ENCODE results near the gene NLRC4. TPM values are rescaled to one million over a fixed set of nuclear protein-coding genes. Genes with fewer than 3 reads are reported as not detected.

NLRC4 gene
- total and polyA plus RNA-seq, 2 donors (not counting 3 experiments of a cell fraction or from before 2014, with no cell fraction given): not detected

- intact Hi-C loops (cut with micrococcal nuclease): no loop called here
- Histone ChIP-seq H3K36me3 (ENCODE audit: control insufficient read depth in 2 of 2, extremely low read depth in 1 of 2, insufficient read depth in 2 of 2, low read length in 2 of 2) (no peaks in the 10 kb centered on the region), H3K27me3 (ENCODE audit: control insufficient read depth in 2 of 2, insufficient read depth in 2 of 2, low read length in 2 of 2) (no peaks in the 10 kb centered on the region), H4K20me1 (replicated peaks; ENCODE audit: control insufficient read depth, extremely low read depth, insufficient read depth, low read length) (no peaks in the 10 kb centered on the region), H3K9me3 (replicated peaks; ENCODE audit: control insufficient read depth, insufficient read depth, low read length) (no peaks in the 10 kb centered on the region), H3K4me1 (ENCODE audit: control insufficient read depth, extremely low read depth, insufficient read depth, low read length) (no peaks in the 10 kb centered on the region), H3K9ac (replicated peaks; ENCODE audit: extremely low read depth, insufficient read depth, low read length) (no peak overlapping the region), H3K79me2 (ENCODE audit: control insufficient read depth, insufficient read depth, low read length) (no peaks in the 10 kb centered on the region), H3K4me3 (replicated peaks in 1 of 3; ENCODE audit: insufficient read depth in 1 of 3, low read depth in 1 of 3, low read length in 3 of 3) (no peak overlapping the region), H3K4me2 (ENCODE audit: insufficient read depth, low read length) (no peak overlapping the region), H3K27ac (ENCODE audit: insufficient read depth, low read depth, low read length) (no peak overlapping the region), H2AFZ (ENCODE audit: low read depth, low read length) (no peak overlapping the region), H3K9me1 (replicated peaks; ENCODE audit: control insufficient read depth, extremely low read depth, insufficient read depth, low read length) (no peaks in the 10 kb centered on the region)
- ChIA-PET CTCF (interaction anchor here (1.3 to 1.8 kb wide), 2 partner anchors 10 to 15 kb away, joined by 3 to 6 read pairs; no protein-coding TSS in a partner anchor), POLR2A (no interaction called here)
- DNase-seq (ENCODE audit: low read depth, low spot score): no peak
- dilution Hi-C loops (cut with MboI; ENCODE audit: extremely low pct_ligation_motif_present, low sequenced_read_pairs): no loop called here
- FAIRE-seq: no peak
- TF ChIP-seq POLR2A (IDR thresholded peaks at IDR 0.05; ENCODE audit: low read depth, low read length): no peak
- TF ChIP-seq FOS (IDR thresholded peaks at IDR 0.05; ENCODE audit: borderline replicate concordance, insufficient read depth, low read length): no peak
- no peak for TF ChIP-seq JUN (IDR thresholded peaks at IDR 0.05; ENCODE audit: borderline replicate concordance, insufficient read depth, insufficient read length, low read depth)
- TF ChIP-seq CTCF (IDR thresholded peaks at IDR 0.05; ENCODE audit: extremely low read depth in 1 of 2, insufficient read depth in 1 of 2, low read depth in 1 of 2, low read length in 2 of 2): no peak
- no peak for TF ChIP-seq GATA2 (IDR thresholded peaks at IDR 0.05; ENCODE audit: insufficient read depth, insufficient read length, low read depth, low read length)
- no peak for TF ChIP-seq MAX (IDR thresholded peaks at IDR 0.05; ENCODE audit: insufficient read depth, insufficient read length)
- no peak for TF ChIP-seq EZH2 (IDR thresholded peaks at IDR 0.05; ENCODE audit: borderline replicate concordance, low read depth, low read length, severe bottlenecking)
- TF ChIP-seq MYC (IDR thresholded peaks at IDR 0.05; ENCODE audit: low read depth, low read length): no peak
- no peak for TF ChIP-seq POLR2AphosphoS5 (IDR thresholded peaks at IDR 0.05; ENCODE audit: insufficient read depth, low read depth, low read length)
- no TSS peak for BruUV-seq (replicated peaks)
These were observed 36.5 kb downstream of the NLRC4 start for GRCh38 chr2:32228181-32228580.
